Caco-2 (cell line): ENCODE data around the gene GPT2. TPM values are rescaled to one million over a fixed set of nuclear protein-coding genes. Genes with fewer than 3 reads are reported as not detected.

Experiments used
- BruUV-seq: library from RNA; stranded (reverse); fragments of 400-500 nt; replicated peaks from 2 replicates; lab custom pipeline; 2021; lab: Mats Ljungman, UMichigan
- CTCF ChIA-PET: fragments of 300-600 bp; sonication (Branson Sonifier 250); formaldehyde crosslinking; loops from one replicate; lab custom pipeline; 2022; ENCODE audit warnings: antibody characterized with exemption; lab: Charles Lee
- POLR2A ChIA-PET: fragments of 300-600 bp; sonication (Branson Sonifier 250); formaldehyde crosslinking; loops from one replicate; lab custom pipeline; 2022; ENCODE audit warnings: antibody characterized with exemption; lab: Charles Lee
- DNase-seq, 2 experiments: peaks; one replicate each; pipeline versions ENCODE4 v3.0.0 to v3.0.0-alpha.2; 2020 to 2022
- H3K27me3 ChIP-seq: replicated peaks from 2 replicates; pipeline ENCODE4 v1.6.0; 2011; ENCODE audit warnings: low read length; ENCODE audit not compliant: control insufficient read depth, insufficient read depth
- H3K36me3 ChIP-seq: 2 replicates; pipeline ENCODE4 v1.5.1; 2011; ENCODE audit warnings: low read length; ENCODE audit not compliant: control insufficient read depth, insufficient read depth
- H3K4me1 ChIP-seq: fragments of 250-450 bp; sonication (Bioruptor Pico); 2 replicates; pipeline ENCODE4 v1.5.1; 2020; ENCODE audit warnings: mild to moderate bottlenecking
- H3K4me3 ChIP-seq: 2 replicates; pipeline ENCODE4 v1.5.1; 2011; ENCODE audit warnings: low read depth, mild to moderate bottlenecking, control low read depth, low read length
- H3K9me3 ChIP-seq: fragments of 250-450 bp; sonication (Bioruptor Pico); 2 replicates; pipeline ENCODE4 v1.5.1; 2020; ENCODE audit warnings: mild to moderate bottlenecking, moderate library complexity
- H3K27ac Mint-ChIP-seq: one replicate; pipeline ENCODE4 v1.8.0; 2022; ENCODE audit warnings: mixed read lengths; ENCODE audit not compliant: unreplicated experiment
- H3K27me3 Mint-ChIP-seq: one replicate; pipeline ENCODE4 v1.8.0; 2022; ENCODE audit warnings: mixed read lengths; ENCODE audit not compliant: insufficient read depth, unreplicated experiment
- H3K36me3 Mint-ChIP-seq: one replicate; pipeline ENCODE4 v1.8.0; 2022; ENCODE audit warnings: mild to moderate bottlenecking, mixed read lengths; ENCODE audit not compliant: insufficient read depth, unreplicated experiment
- H3K4me1 Mint-ChIP-seq: one replicate; pipeline ENCODE4 v1.8.0; 2022; ENCODE audit warnings: low read depth, mixed read lengths; ENCODE audit not compliant: unreplicated experiment
- H3K4me3 Mint-ChIP-seq: one replicate; pipeline ENCODE4 v1.8.0; 2022; ENCODE audit warnings: mild to moderate bottlenecking, moderate library complexity, mixed read lengths; ENCODE audit not compliant: unreplicated experiment
- H3K9me3 Mint-ChIP-seq: one replicate; pipeline ENCODE4 v1.8.0; 2022; ENCODE audit warnings: mixed read lengths; ENCODE audit not compliant: unreplicated experiment
- CTCF ChIP-seq, 2 experiments: fragments of 200-600 bp in 1 of 2; IDR thresholded peaks; 1 replicate in 1 of 2; 2 replicates in 1 of 2; pipeline versions ENCODE4 v1.5.1 to v1.8.0; 2011 to 2022; ENCODE audit warnings: antibody characterized with exemption in 1 of 2, control low read depth in 1 of 2, inconsistent platforms in 1 of 2, low read depth in 1 of 2, low read length in 1 of 2, mild to moderate bottlenecking in 1 of 2, moderate library complexity in 1 of 2; ENCODE audit not compliant: insufficient read depth in 1 of 2, severe bottlenecking in 1 of 2, unreplicated experiment in 1 of 2
- intact Hi-C: fragments of 100-400 bp; cut with micrococcal nuclease; formaldehyde crosslinking; loops from one replicate; pipeline ENCODE4 v1.10.0; 2022; ENCODE audit not compliant: unreplicated experiment
- total RNA-seq: library from RNA; stranded (reverse); gene quantifications from 2 replicates; pipeline ENCODE4 v1.2.3, GENCODE V29; 2022

The GPT2 gene
- total RNA-seq, 1 experiment from 2014 or later = 128 TPM

DNA sequence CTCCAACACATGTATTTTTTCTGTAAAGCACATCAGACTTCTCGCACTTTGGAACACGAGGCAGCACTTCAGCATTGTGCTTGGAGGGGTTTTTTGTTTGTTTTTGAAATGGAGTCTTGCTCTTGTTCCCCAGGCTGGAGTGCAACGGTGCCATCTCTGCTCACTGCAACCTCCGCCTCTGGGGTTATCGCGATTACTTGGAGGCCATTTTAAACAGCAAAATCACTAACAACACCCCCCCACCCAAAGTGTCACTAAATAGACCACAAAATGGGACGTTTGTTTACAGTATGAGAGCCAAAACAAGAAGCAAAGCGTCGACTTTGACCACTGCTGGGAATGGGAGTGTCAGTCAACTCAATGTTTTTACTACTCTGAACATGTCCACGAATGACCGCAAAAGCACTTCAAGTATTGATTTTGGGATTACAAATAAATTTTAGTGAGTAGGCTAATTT, 44.1 kb upstream of the GPT2 start:
- Mint-ChIP-seq H3K9me3 (no peaks in the 10 kb centered on the region), H3K27ac (no peak overlapping the region), H3K4me1 (no peaks in the 10 kb centered on the region), H3K27me3 (no peaks in the 10 kb centered on the region), H3K4me3 (no peak overlapping the region), H3K36me3 (no peaks in the 10 kb centered on the region)
- intact Hi-C loops = loop anchor here (1.0 kb wide), 1 partner anchor 9 kb away; the partner anchor contains the start of gene C16orf87
- Histone ChIP-seq H3K4me1 (no peaks in the 10 kb centered on the region), H3K4me3 (no peak overlapping the region), H3K27me3 (no peaks in the 10 kb centered on the region), H3K36me3 (no peaks in the 10 kb centered on the region), H3K9me3 (no peaks in the 10 kb centered on the region)
- POLR2A ChIA-PET = no interaction called here
- CTCF ChIA-PET = no interaction called here
- TF ChIP-seq CTCF (IDR thresholded peaks at IDR 0.05; ENCODE audit: insufficient read depth in 1 of 2, low read depth in 1 of 2, low read length in 1 of 2, severe bottlenecking in 1 of 2, unreplicated experiment in 1 of 2) = no peak
- DNase-seq = no peak
- BruUV-seq = no TSS peak

GRCh38 chr16:46842192-46842895, 41.8 kb upstream of the GPT2 start:
- Mint-ChIP-seq H3K4me1 (no peaks in the 10 kb centered on the region), H3K27ac (no peak overlapping the region), H3K27me3 (no peaks in the 10 kb centered on the region), H3K4me3 (no peak overlapping the region), H3K36me3 (no peaks in the 10 kb centered on the region), H3K9me3 (no peaks in the 10 kb centered on the region)
- no peaks in the 10 kb centered on the region for H3K36me3 ChIP-seq
- no peaks in the 10 kb centered on the region for H3K9me3 ChIP-seq
- intact Hi-C loops = no loop called here
- ChIA-PET POLR2A (no interaction called here), CTCF (no interaction called here)
- H3K4me1 ChIP-seq = no peaks in the 10 kb centered on the region
- H3K4me3 ChIP-seq = no peak overlapping the region
- H3K27me3 ChIP-seq = no peaks in the 10 kb centered on the region
- no peak for DNase-seq
- TF ChIP-seq CTCF (IDR thresholded peaks at IDR 0.05; ENCODE audit: insufficient read depth in 1 of 2, low read depth in 1 of 2, low read length in 1 of 2, severe bottlenecking in 1 of 2, unreplicated experiment in 1 of 2) = no peak
- BruUV-seq = no TSS peak

DNA sequence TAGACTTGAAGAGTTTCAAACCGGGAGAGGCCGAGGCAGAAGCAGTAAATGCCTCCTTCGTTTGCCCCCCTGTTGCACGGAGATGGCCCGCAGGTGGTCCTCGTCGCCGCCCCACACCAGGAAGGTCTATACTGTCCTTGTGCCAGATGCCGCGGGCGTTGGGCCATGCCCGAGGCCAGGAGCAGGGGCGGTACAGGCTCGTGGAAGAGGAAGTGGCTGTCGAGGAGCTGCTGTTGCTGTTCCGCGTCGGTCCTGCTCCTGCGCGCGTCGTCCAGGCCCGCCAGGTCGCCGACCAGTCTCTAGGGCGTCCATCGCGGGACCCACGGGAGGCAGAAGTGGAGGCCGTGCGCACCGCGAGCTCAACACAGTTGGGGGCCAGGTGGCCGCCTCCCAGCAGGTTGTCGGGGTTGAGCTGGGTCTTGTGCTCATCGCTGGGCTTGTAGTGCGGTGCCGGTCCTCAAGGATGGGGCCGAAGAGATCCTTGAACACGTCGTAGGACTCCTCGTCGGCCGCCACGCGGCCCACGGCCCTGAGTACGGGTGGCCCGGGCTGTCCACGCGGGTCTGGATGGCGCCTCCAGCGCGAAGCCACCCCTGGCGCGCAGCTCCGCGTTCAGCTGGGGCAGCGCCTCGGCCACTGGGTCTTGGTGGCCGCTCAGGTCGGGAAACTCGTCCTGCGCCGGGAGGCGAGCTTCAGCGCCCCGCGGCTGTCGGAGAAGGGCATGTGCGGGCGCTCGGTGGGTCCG, 40.1 kb upstream of the GPT2 start:
- Histone ChIP-seq H3K4me3 (no peak overlapping the region), H3K36me3 (no peaks in the 10 kb centered on the region), H3K27me3 (no peaks in the 10 kb centered on the region), H3K9me3 (no peaks in the 10 kb centered on the region), H3K4me1 (no peaks in the 10 kb centered on the region)
- no peak for TF ChIP-seq CTCF (IDR thresholded peaks at IDR 0.05; ENCODE audit: insufficient read depth in 1 of 2, low read depth in 1 of 2, low read length in 1 of 2, severe bottlenecking in 1 of 2, unreplicated experiment in 1 of 2)
- Mint-ChIP-seq H3K9me3 (no peaks in the 10 kb centered on the region), H3K4me3 (no peak overlapping the region), H3K27me3 (no peaks in the 10 kb centered on the region), H3K4me1 (no peaks in the 10 kb centered on the region), H3K36me3 (no peaks in the 10 kb centered on the region), H3K27ac (no peak overlapping the region)
- ChIA-PET POLR2A (no interaction called here), CTCF (no interaction called here)
- DNase-seq = no peak
- intact Hi-C loops = no loop called here
- no TSS peak for BruUV-seq
